Measurements from ENCODE around the gene PTPRR. TPM values are rescaled to one million over a fixed set of nuclear protein-coding genes. Genes with fewer than 3 reads are reported as not detected.

The PTPRR gene
- total and polyA plus RNA-seq, 2 of the 4 experiments (the other 2 are of a cell fraction) = 0.18 to 0.21 TPM

DNA sequence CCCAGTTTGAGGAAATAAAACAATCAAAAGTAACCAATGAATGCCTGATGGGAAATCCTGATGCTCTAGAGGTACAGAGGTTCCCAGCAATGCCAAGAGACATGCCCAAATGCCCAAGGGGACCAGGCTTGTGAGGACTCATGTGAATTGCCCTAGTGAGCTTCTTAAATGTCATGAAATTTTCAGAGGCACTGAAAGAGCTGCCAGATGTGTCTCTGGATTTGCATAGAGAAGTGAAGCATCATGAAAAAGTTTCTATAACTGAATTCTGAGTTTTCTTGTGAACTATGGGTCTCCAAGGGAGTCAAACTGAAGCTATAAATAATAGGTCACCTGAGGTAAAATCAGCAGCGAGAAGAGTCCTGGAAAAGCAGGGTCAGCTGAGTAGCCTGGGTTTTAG lies 9.9 kb downstream of the PTPRR start:
- TF ChIP-seq ELK1 (IDR thresholded peaks at IDR 0.05; ENCODE audit: borderline replicate concordance, low read depth, low read length) = no peak
- no peak for TF ChIP-seq SMC3 (IDR thresholded peaks at IDR 0.05; ENCODE audit: low read depth, low read length)
- TF ChIP-seq NFE2L2 (IDR thresholded peaks at IDR 0.05; ENCODE audit: low read depth, low read length) = no peak
- no peak for TF ChIP-seq MAFK (IDR thresholded peaks at IDR 0.05; ENCODE audit: low read depth, low read length)
- no peak for TF ChIP-seq FOS (IDR thresholded peaks at IDR 0.05; ENCODE audit: low read depth, low read length)
- TF ChIP-seq CHD1 (IDR thresholded peaks at IDR 0.05; ENCODE audit: low read depth, low read length) = no peak
- TF ChIP-seq POLR2A (IDR thresholded peaks at IDR 0.05; ENCODE audit: low read depth, low read length) = no peak
- TF ChIP-seq MXI1 (IDR thresholded peaks at IDR 0.05; ENCODE audit: borderline replicate concordance, low read depth, low read length) = no peak
- TF ChIP-seq CEBPB (IDR thresholded peaks at IDR 0.05; ENCODE audit: low read depth, low read length) = no peak
- no peak for TF ChIP-seq MAZ (IDR thresholded peaks at IDR 0.05; ENCODE audit: borderline replicate concordance, low read depth, low read length)
- no peak for TF ChIP-seq RAD21 (IDR thresholded peaks at IDR 0.05; ENCODE audit: low read length)
- TF ChIP-seq, protein P1, sequence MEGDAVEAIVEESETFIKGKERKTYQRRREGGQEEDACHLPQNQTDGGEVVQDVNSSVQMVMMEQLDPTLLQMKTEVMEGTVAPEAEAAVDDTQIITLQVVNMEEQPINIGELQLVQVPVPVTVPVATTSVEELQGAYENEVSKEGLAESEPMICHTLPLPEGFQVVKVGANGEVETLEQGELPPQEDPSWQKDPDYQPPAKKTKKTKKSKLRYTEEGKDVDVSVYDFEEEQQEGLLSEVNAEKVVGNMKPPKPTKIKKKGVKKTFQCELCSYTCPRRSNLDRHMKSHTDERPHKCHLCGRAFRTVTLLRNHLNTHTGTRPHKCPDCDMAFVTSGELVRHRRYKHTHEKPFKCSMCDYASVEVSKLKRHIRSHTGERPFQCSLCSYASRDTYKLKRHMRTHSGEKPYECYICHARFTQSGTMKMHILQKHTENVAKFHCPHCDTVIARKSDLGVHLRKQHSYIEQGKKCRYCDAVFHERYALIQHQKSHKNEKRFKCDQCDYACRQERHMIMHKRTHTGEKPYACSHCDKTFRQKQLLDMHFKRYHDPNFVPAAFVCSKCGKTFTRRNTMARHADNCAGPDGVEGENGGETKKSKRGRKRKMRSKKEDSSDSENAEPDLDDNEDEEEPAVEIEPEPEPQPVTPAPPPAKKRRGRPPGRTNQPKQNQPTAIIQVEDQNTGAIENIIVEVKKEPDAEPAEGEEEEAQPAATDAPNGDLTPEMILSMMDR (conservative IDR thresholded peaks at IDR 0.05; ENCODE audit: low read depth, low read length) = no peak
- no peak for TF ChIP-seq BHLHE40 (IDR thresholded peaks at IDR 0.05; ENCODE audit: low read depth, low read length)
- TF ChIP-seq, protein P2, sequence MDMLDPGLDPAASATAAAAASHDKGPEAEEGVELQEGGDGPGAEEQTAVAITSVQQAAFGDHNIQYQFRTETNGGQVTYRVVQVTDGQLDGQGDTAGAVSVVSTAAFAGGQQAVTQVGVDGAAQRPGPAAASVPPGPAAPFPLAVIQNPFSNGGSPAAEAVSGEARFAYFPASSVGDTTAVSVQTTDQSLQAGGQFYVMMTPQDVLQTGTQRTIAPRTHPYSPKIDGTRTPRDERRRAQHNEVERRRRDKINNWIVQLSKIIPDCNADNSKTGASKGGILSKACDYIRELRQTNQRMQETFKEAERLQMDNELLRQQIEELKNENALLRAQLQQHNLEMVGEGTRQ (IDR thresholded peaks at IDR 0.05; ENCODE audit: low read depth, low read length) = no peak
- H2BK20ac ChIP-seq (ENCODE audit: low read depth, low read length) = no peak overlapping the region
- no peak overlapping the region for H3K4me3 ChIP-seq (ENCODE audit: insufficient read depth, low read depth, low read length)
- no CpG with 5 or more reads among the region's 1 CpG for WGBS, 2 experiments (ENCODE audit: extremely low coverage in 2 of 2, insufficient read length in 1 of 2)
- no peak for ATAC-seq (ENCODE audit: low read depth)
- no peak overlapping the region for H3K9ac ChIP-seq (ENCODE audit: low read depth, low read length)
- H3K79me1 ChIP-seq (ENCODE audit: low read depth in 1 of 2, low read length in 2 of 2) = no peaks in the 10 kb centered on the region
- no peak overlapping the region for H4K5ac ChIP-seq (ENCODE audit: low read depth, low read length)
- no peak overlapping the region for H2BK5ac ChIP-seq (ENCODE audit: low read depth, low read length, poor library complexity, severe bottlenecking)
- no peak overlapping the region for H2AK5ac ChIP-seq (ENCODE audit: low read depth, low read length)
- CTCF ChIA-PET = no interaction called here
- H3K9me3 ChIP-seq (ENCODE audit: control insufficient read depth, insufficient read depth, low read length) = 0 out of 2 replicates have a peak, but pooled peaks cover 2% of the 10 kb centered on the region
- no peaks in the 10 kb centered on the region for H3K9me1 ChIP-seq (ENCODE audit: insufficient read depth, low read length)
- dilution Hi-C loops (cut with HindIII; ENCODE audit: low sequenced_read_pairs, unreplicated experiment) (no loop called here), intact Hi-C loops (cut with micrococcal nuclease) (no loop called here), in situ Hi-C loops (cut with MboI; ENCODE audit: low sequenced_read_pairs) (no loop called here)
- no peak overlapping the region for H2AK9ac ChIP-seq (replicated peaks; ENCODE audit: low read depth, low read length, poor library complexity)
- H3K14ac ChIP-seq (replicated peaks; ENCODE audit: low read depth, low read length) = no peak overlapping the region
- H3K4me1 ChIP-seq (ENCODE audit: control insufficient read depth, insufficient read depth, low read length) = no peaks in the 10 kb centered on the region
- no peak for DNase-seq
- BruUV-seq (replicated peaks) = no TSS peak
- no peak overlapping the region for H3K4me2 ChIP-seq (ENCODE audit: low read depth, low read length)
- no peaks in the 10 kb centered on the region for H4K20me1 ChIP-seq (ENCODE audit: insufficient read depth, low read length)
- no peaks in the 10 kb centered on the region for H3K27me3 ChIP-seq (ENCODE audit: control insufficient read depth, insufficient read depth, low read length)
- no peak overlapping the region for H2BK15ac ChIP-seq (ENCODE audit: low read depth, low read length)
- no peak overlapping the region for H4K8ac ChIP-seq (ENCODE audit: low read depth in 2 of 2, low read length in 2 of 2)
- no peaks in the 10 kb centered on the region for H3K36me3 ChIP-seq (ENCODE audit: control insufficient read depth, insufficient read depth, low read length)
- no peak overlapping the region for H2AFZ ChIP-seq (replicated peaks; ENCODE audit: low read length, poor library complexity)
- H4K91ac ChIP-seq (ENCODE audit: insufficient read depth, low read depth, low read length) = no peak overlapping the region
- no peak overlapping the region for H2BK120ac ChIP-seq (ENCODE audit: low read depth, low read length)
- no peak overlapping the region for H3K27ac ChIP-seq (ENCODE audit: insufficient read depth, low read length)
- no peak overlapping the region for H3K56ac ChIP-seq (ENCODE audit: extremely low read depth, insufficient read depth, low read length)
- POLR2A ChIA-PET (ENCODE audit: unreplicated experiment) = no interaction called here
- no peak overlapping the region for H3K4ac ChIP-seq (ENCODE audit: low read depth, low read length)
- no peak overlapping the region for H3K23ac ChIP-seq (ENCODE audit: low read depth, low read length)
- H3K18ac ChIP-seq (ENCODE audit: low read depth, low read length) = no peak overlapping the region

All from IMR-90 (cell line).